Ecto neural progenitor cell (in vitro differentiated cells): ENCODE results near the gene PHF19.

Experiments
- DNase-seq: peaks from one replicate; pipeline ENCODE4 v3.0.0-alpha.2; 2018; ENCODE audit warnings: low spot score

The PHF19 gene

DNA sequence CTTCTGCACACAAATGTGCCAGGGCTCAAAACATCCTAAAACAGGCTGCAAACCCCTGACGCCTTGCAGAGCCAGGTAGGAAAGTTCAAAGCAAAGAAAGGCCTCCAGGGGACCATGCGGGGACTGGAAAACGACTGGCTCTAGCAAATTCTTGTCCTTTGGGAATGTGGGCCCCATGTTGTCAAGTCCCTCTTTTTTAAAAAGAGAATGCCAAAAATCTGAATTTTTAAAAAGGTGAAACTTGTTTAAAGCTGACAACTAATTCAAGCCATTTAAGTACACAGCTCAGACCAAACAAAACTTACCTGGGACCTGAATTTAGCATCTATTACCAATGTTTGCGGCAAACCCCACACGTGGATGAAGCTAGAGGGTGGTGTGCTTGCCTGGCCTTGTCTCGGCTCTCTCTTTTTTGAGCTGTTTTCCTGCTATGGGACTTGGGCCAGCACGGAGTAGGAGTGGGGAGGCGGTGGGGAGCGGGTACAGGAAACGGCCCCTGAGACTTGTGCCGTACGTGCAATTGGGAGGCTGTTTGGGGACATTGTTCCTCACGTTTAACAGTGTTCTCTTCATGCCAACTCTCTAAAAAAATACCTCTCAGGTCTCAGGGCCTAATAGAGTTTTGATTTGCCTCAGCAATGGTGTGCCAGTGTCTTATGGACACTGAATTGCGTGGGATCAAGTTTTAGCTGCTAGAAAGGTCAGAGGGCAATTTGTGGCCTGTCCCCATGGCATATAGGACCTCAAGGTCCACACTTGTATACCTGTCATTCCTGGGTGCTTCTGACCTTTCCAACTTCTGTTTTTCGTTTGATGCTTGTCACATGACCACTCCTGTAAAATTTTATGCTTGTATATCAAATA is 15.1 kb upstream of the PHF19 start:
- DNase-seq: no peak

- DNase-seq: no peak
These were observed 14.4 kb upstream of the PHF19 start for GRCh38 chr9:120891245-120891883.

- no peak for DNase-seq
These were observed 13.6 kb upstream of the PHF19 start for GRCh38 chr9:120890320-120891244.

DNA sequence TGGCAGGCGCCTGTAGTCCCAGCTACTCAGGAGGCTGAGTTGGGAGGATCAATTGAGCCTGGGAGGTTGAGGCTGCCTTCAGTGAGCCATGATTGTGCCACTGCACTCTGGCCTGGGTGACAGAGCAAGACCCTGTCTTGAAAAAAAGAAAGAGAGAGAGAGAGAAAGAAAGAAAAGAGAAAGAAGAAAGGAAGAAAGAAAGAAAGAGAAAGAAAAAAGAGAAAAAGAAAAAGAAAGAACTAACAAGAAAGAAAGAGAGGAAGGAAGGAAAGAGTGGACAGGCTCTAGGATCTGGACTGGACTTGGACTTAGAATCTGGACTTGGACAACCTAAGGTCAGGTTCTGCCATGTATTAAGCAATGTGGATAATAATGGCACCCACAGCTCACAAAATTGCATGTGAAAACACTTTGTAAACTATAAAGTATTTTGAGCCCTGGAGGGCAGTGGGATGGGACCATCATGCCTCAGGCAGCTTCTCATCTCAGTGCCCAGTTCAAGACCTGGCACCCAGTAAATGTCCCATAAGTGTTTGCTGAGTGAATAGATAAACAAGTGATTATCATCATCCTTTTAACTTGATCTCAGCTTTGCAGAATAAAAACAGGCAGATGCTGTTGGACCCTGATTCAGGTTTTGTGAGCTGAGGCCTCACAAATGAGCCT is 12.8 kb upstream of the PHF19 start:
- DNase-seq: no peak

GRCh38 chr9:120888626-120889025 is 11.6 kb upstream of the PHF19 start:
- no peak for DNase-seq

- DNase-seq: no peak
These were observed 9.5 kb upstream of the PHF19 start for GRCh38 chr9:120886490-120886967.

- no peak for DNase-seq
These were observed 9.0 kb upstream of the PHF19 start for GRCh38 chr9:120885958-120886357.

DNA sequence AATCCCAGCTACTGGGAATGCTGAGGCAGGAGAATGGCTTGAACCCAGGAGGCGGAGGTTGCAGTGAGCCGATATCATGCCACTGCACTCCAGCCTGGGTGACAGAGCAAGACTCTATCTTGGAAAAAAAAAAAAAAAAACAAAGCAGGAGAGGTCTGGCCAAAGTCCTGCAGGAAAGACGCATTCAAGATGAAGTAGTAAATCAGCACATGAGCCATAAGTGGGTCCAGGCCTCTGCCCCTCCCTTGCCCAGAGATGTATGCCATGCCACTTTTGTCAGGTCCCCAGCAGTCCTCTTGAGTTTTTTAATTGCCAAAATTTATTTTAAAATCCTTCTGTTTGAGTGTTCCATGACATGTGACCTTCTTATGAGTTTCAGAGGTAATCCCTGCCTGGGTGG is 8.5 kb upstream of the PHF19 start:
- no peak for DNase-seq

DNA sequence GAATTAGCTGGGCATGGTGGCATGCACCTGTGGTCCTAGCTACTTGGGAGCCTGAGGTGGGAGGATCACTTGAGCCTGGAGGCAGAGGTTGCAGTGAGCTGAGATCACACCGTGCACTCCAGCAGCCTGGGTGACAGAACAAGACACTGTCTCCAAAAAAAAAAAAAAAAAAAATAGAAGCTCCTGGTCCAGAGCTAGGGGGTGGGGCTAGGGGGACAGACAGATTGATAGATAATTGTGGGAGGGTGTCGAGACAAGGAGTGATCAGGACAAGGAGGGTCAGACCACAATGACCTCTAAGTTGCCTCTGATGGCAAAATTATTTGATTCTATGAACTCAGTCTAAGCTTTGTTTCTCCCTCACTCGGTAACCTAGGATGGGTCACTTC is 6.6 kb upstream of the PHF19 start:
- DNase-seq: no peak

- no peak for DNase-seq
These were observed 6.1 kb upstream of the PHF19 start for GRCh38 chr9:120882935-120883607.

DNA sequence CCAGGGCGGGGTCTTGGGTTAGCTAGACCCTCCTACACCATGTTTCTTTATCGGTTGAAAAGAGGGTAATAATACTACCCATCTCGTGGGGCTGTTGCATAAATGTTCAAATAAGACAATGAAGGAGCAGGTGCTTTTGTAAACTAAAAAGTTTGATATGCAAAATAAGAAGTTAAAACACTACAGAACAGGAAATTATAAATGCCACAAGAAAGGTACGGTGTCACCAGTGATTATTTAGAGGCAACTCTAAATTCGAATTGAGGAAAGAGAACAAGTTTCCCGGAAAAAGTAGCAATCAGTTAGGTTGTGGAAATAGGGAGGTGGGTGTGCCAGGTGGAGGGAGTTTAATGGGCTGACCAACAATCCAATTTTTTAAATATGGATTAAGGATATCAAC is 2.5 kb upstream of the PHF19 start:
- DNase-seq: no peak

- DNase-seq: no peak
These were observed 1.5 kb upstream of the PHF19 start for GRCh38 chr9:120878188-120879130.

GRCh38 chr9:120877276-120878034 is 467 bp upstream of the PHF19 start:
- peak; percentile 79 for DNase-seq

DNA sequence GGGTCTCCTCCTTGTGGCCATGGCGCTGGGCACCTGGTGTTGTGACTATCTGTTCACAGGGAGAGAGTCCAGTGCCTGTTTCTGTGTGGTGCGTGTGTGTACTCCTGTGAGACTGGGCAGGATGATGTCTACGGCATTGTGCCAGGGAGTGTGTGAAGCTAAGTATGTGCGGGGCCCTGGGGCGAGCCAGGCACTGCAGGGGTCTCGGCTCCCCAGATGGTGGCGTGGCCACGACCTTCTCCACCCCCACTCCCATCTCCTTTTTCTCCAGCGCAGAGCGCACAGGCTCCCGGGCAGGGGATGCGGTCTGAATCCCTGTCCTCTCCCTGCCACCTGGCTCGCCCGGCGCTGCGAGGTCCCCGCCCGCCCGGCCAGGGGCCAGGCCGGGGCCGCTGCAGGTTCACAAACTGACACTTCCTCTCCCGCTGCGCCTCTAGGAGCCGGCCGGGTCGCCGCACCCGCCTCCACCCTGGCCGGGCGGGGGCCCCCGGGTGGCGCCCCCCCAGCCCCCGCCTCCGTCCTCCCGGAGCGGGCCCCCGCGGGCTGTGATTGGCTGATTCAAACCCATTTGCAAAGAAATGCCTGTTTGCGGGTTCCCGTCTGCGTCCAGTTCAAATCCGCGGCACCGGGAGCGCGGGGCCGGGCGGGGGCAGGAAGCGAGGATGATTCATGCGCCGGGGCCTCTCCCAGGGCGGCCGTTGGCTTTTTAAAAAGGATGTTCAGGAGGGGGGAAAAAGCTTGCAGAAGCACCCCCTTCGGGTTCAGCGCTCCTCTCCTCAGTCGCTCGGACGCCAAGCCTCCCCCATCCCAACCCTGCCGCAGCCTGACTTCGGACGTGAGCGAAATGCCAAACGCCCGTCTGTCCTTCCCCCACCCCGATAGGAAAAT is 790 bp downstream of the PHF19 start:
- peak; percentile 80 for DNase-seq

DNA sequence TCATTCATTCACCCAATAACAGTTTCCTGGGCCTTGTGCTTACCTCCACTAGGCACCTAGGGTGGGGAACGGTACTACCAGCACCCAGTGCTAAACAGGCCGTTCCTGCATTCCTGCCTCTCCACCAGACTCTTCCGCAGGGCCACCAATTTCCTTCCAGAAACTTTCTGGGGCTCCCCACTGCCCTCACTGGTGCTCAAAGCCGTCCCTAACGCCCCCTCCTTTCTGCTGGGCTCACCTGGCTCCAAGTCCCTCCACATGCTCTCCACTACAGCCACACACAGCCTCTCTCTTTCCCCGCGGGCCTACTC is 1.4 kb downstream of the PHF19 start:
- no peak for DNase-seq

- no peak for DNase-seq
These were observed 1.8 kb downstream of the PHF19 start for GRCh38 chr9:120875195-120875565.

- DNase-seq: no peak
These were observed 2.5 kb downstream of the PHF19 start for GRCh38 chr9:120874226-120875194.
